IPS DF 19.7 (cell line): Measurements from ENCODE around the gene HSD17B1.
"Not testable (repeated sequence)": the region's sequence is repeated elsewhere in the genome, so short reads cannot be mapped to it uniquely, and the experiment has no call there.

Source experiments
- DNase-seq: peaks from one replicate; pipeline ENCODE4 v3.0.0-alpha.2; 2013; ENCODE audit warnings: low read depth, low spot score

Gene HSD17B1, protein sequence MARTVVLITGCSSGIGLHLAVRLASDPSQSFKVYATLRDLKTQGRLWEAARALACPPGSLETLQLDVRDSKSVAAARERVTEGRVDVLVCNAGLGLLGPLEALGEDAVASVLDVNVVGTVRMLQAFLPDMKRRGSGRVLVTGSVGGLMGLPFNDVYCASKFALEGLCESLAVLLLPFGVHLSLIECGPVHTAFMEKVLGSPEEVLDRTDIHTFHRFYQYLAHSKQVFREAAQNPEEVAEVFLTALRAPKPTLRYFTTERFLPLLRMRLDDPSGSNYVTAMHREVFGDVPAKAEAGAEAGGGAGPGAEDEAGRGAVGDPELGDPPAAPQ

DNA sequence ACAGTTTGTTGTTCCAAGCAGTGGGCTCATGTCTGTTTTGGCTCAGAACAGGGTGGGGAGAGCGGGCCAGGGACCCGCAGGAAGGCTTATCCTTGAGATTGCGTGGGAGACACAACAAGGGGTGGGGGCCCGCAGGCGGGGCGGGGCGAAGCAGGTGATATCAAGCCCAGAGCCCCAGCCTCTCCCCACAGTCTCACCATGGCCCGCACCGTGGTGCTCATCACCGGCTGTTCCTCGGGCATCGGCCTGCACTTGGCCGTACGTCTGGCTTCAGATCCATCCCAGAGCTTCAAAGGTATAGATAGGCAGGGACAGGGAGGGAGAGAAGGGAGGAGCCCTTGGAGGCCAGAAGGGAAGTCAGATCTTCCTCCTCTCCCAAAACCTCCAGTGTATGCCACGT lies at the start of gene HSD17B1:
Gene HSD17B1 (plus strand): TSS at position 188 of the 400 bp plus-strand sequence. CDS start 11 bp downstream, at position 199.
- DNase-seq = not testable (repeated sequence)

DNA sequence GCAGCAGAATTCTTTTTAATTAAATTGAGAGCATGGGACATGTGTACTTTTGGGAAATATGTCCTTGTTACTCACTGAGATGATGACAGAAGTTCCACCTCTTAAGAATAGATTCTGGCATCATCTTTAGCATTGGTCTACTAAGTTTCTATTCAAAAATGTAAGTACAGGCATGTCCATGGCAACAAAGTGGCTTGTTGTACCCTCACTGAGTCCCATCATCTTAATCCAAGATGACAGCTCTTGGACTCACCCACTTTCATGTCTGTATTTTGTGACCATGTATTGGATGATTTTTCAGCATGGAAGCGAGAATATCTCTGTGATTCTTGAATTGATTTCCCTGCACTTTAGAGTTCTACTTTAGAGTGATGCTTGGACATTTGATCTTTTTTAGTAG lies 49.8 kb upstream of the HSD17B1 start:
- DNase-seq = no peak

DNA sequence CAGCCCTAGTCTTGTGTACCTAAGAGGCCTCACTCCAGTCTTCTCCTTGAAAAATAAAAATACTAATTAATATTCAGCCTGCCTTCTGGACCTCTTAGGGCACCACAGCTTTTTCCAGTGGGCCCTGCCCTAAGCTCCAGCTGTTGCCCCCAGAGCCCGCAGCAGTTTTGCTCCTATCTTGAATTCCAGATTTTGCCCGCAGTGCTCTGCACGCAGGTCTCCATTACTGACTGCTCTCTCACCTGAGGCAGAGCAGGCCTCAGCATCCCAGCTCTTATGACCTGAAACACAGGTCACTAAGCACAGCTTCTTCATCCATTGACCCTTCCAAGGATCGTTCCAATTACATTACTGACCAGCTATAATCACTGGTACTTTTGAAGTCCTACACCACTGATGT lies 45.1 kb upstream of the HSD17B1 start:
- no peak for DNase-seq

DNA sequence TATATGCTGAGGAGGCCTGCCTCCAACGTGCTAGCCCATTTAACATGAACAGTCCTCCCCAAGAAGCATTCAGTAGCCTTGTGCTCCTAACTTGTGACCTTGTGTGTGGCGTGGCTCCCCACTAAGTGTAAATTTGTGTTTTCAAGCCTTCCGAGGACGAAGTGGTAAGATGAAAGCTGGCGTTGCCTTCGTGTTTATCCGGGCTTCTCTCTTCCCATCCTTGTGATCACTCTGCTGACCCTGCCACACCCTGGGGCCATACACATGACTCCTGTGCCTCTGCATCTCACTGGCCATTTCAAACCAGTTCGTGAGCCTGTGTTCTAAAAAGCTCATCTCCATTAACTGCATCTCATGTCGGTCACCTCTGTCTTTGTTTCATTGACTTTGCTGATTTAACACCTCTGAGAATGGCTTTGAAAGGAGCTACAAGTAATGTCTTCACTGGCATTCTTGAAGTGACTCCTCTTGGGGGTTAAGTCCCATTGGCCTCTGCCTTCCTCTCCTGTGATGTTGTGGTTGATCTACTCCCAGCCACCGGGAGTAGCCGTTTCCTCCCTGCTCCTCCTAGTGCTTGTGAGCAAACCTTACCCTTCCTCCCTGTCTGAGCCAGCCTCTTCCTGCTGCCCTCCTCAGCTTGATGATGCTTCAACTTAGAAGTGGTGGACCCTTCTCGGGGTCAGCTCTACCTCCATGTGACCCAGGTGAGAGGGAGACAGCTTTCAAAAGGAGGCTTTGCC lies 44.1 kb upstream of the HSD17B1 start:
- DNase-seq = no peak

DNA sequence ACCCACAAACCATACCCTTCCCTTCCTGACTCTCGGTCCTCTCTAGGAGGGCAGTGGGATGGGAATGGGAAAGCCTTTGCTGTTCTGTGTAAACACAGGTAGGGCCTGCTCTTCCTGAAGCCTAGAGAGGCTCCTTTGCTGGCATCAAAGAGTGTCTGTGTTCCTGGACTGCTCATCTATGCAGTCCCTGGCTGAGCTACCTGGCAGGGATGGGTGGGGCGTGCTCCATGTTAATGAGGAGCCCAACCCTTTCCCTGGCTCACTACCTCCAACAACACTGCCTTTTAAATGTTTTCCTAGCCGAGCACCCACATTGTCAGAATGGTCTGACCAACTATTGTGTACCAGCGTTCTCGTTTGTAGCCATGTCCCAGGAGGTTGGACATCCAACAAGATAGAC lies 43.3 kb upstream of the HSD17B1 start:
- DNase-seq = no peak

DNA sequence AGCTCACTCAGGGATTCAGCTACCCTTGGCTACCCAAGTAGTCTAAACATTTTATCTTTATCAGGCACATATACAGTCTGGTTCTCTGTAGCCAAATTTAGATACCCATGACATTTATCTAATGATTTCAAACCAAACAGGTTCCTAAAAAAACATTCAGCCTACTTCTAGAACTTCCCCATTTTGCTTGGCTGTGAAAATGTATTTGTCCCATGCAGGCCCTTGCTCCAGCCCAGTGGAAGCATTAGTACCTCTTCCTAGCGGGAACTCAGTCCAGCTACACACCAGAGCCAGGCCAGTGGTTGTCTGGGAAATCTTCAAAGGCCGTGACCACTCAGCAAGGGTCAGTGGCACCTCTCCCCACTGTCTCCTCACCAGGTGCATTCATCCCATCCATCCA lies 42.9 kb upstream of the HSD17B1 start:
- DNase-seq = no peak

DNA sequence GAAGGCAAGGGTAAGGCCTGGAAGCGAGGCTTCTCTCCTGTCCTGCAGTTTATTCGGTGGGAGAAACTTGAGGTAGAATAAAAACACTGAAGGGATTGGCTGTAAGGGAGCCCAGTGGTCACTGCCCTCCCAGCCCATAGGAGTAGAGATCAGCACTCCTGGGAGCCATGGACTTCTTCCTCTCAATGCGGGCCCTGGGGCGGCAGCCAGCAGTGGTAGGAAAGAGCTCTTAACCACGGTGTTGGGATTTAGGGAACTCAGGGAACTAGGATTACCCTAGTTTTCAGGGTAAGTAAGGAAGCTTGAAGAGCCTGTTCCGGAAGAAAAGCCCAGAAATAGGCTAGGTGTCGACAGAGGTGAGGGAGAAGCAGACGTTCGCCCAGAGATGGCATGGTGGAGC lies 40.5 kb upstream of the HSD17B1 start:
- no peak for DNase-seq

DNA sequence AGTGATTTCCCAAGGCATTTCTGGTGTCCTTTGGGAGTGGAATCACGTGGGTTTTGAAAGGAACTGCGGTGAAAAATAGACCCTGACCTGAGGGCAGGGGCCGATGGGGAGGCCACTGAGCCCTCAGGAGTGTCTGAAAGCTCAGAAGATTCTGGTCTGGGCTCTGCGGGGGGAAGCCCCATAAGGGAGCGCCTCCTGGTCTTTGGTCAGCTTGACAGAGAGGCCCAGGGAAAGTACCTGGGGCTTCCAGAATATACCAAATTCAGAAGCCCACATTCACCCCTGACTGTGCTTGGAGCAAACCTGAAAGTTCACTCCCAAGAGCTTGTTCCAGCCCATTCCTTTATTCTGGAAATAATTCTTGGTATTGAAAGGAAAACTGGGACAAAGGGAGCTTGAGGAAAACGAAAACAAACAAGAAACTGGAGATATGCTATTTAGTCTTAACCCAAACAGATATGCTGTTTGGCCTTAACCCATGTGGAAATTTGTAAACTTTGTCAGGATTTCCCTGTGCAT lies 39.9 kb upstream of the HSD17B1 start:
- DNase-seq = no peak

DNA sequence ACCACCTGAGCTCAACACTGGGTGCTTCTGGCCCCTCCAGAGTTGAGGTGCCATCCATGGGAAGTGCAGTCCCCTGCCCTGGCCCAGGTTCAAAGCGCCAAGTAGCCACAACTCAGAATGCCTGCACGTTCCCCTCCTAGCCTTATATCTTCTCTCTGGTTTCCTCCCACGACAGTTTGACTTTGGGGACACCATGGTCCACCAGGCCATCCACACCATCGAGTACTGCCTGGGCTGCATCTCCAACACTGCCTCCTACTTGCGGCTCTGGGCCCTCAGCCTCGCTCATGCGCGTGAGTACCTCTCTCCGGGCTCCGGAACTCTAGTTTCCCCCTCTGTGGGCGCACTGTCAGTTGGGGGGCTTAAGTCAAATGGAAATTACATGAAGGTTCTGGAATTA lies 39.0 kb upstream of the HSD17B1 start:
- DNase-seq = no peak

DNA sequence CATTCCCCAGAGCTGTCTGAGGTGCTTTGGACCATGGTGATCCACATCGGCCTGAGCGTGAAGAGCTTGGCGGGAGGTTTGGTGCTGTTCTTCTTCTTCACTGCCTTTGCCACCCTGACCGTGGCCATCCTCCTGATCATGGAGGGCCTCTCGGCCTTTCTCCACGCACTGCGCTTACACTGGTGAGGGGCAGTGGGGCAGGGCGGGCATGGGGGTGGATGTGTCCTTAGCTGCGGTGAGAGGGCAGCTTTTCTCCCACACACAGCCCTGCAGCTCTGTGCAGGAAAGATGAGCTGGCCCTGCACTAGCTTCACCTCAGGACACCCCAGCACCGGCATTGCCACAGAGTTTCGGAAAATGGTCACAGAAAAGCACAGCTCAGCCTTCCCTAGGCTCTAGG lies 38.4 kb upstream of the HSD17B1 start:
- DNase-seq = no peak

DNA sequence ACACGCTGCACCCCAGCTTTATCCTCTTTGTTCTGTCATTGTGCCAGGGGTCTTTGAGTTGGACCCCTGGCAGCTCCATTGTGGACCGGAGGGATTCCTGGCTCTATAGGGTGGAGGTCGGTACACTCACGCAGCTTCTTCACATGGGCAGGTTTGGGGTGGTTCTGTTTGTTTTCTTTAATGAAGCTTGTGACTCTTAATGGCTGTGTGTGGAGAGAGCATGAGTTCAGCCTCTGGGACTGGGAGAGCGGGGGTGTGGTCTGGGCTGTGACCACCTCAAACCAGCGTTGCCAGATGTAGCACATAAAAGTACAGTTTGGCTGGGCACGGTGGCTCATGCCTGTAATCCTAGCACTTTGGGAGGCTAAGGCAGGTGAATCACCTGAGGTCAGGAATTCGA lies 37.9 kb upstream of the HSD17B1 start:
- no peak for DNase-seq

DNA sequence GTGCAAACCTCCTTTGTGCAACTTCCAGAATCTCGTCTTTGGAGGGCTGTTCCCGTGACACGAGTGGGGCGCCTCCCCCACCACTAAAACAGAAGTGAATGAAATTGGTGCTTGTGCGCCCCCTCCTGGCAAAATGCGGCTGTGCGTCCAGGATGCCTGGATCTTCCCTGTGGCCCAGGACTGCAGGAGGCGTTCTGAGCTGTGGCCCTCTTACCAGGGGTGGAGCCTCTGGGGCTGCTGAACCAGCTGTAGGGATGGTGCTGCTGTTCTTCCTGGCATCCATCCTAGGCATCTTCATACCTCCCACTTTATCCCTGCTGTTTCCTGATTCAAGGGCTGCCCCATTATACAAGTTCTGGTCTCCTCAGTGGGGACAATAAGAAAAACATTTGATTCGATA lies 35.2 kb upstream of the HSD17B1 start:
- no peak for DNase-seq

DNA sequence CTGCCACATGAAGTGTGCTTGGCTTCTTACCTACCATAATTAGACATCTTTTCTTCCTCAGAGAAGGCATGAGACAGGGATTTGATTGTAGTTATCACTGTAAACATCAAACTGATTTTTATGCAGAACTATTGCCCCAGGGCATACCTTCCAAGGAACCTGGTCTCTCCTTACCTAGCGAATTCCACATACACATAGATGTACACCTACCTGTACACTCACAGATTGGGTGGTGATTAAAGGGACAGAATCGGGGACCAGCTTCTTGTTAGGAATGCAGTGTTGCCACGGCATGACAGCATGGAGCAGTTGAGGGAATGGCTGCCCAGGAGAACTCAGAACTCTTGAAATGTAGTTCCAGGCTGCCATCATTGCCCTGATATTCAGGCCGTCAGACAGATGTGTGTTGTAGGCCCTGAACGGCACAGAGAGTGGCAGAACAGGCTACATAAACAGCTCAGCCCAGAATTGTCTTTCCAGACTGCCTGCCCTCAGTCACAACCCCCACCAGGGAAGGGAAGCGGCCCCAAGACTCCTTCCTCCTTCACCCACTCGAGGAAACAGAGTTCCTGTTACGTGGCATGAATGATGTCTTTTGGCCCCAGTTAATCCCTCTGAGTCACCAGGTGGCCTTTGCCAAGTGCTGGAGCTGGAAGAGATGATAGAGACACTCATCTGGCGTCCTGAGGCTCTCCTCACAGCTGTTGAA lies 34.5 kb upstream of the HSD17B1 start:
- DNase-seq = no peak

DNA sequence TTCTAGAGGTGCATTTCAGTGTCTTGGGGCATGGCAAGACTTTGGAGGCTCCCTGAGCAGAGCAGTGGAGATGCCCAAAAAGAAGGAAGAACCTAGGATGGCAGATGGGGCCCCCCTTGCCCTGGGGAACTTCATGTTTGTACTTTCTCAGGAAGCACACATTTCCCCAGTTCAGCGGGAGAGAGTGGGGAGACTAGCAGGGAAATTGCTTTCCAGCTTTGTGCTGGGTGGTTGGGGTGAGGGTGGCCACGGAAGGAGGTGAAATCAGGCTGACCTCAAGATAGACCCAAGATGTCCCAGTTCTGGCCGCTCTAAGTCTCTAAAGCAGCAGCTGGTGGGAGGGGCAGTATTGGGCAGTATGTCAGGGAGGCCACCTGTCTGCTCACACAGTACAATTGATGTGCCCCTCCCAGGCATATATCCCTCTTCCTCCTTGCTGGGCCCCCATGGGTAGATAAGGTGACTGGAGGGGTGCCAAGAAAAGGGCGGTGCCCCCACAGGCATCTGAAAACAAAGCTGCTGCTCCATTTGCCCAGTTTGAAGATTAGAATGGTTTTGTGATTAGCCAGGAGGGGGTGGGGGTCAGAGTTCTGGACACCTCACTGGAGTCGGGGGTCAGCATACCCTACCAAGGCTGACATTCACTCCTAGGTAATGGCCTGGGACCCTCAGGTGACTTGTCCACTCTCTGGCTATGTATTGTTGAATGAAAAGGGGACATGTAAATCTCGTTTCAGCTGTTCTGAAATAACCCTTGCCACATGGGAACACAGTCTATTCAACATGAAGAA lies 33.8 kb upstream of the HSD17B1 start:
- DNase-seq = no peak

DNA sequence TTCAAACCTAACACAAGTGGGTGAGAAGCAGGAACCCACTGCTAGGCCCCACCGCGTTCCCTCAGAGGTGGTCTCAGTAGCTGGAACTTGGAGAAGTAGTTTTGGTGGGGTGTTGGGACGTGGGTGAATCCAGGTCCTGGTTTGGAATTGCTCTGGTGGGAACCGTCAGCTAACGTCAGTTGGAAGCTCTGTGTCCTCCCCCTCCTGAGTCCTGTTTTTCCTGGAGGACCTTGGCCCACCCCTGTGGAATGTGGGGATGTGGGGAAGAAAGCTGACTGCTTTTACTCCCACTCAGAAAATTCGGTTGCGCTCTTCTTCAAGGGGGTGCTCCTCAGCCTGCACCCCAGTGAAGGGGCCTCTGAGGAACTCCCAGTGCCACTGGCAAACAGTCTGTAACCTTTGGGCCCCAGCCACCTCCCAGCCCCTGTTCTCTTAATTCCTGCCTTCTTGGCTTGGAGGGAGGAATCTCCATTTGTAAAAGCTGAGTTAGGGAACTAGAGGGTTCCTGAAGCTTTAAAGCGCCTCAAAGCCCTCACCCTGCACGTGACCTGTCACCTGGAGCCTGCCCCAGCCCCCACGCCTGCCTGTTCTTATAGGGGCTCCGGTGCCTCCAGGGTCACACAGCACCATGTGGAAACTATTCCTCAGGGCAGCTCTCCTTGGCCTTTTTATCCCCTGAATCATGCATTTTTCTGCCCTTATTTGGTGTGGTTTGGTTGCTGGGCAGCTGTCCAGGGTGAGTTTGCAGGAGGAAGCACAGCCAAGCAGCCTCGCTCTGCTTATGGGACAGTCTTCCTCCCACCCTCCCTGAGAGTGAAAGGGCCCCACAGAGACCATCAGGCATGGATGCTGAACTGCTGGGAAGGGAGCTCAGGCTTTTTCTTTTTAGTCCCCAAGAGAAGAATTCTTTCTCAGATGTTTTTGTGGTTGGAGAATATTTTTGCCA lies 32.9 kb upstream of the HSD17B1 start:
- DNase-seq = no peak

DNA sequence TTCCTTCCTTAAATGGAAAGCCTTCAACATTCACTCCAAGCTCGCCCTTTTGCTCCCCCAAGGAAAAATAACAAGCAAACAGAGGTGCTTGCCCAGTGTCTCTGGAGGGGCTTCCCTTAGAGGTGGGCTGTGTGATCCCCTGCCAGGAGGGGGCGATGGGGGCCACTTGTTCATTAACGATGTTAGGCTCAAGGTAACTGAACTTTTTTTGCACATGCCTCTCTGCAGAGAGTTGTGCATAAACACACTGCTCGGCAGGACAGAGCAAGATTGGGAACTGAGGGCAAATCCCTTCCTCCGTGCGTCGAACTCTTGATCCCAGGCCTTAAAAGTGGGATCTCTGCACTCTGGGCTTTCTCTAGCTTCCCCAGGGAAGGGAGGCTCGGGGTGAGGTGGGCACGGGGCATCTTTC lies 32.2 kb upstream of the HSD17B1 start:
- DNase-seq = no peak

DNA sequence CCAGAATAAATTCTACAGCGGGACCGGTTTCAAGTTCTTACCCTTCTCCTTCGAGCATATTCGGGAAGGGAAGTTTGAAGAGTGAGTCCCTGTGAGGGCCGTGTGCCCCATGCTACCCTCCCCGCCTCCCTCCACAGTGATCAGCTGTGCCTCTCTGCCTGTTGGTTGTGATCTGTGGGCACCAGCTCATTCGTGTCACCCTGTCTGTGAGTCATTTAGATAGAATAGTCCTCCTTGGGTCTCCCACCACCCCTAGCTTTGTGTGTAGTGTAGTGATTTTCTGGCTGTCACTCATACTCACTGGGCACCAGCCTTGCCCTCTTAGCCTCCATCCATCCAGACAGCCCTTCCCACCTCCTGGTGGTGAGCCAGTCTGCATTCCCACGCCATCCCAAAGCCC lies 31.7 kb upstream of the HSD17B1 start:
- no peak for DNase-seq

DNA sequence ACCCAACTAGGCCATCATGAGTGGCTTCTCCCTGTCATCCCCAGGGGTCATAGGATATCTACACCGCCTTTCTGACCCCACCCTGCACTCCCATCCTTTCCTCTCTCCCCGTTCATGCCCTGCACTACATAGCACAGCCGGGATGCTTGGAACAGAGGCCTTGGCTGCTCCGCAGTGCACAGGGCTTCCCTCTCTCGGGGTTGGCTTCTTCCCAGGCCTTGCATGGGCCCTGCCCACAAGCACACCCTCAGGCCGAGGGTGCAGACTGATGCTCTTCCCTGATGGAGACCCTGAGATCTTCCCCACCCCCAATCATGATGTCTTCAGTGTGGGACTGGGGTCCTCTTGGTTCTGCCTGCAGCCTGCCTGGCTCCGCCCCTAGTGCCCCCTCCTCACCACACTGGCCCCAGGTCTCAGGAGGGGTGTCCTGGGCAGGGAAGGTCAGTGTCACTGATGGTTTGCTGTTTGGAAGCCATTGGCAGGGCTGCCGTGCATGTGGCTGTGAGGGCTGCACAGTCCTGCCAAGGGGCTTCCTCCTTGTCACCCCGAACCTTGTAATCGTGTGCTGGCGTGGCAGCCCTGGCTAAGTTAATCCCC lies 31.0 kb upstream of the HSD17B1 start:
- DNase-seq = no peak

DNA sequence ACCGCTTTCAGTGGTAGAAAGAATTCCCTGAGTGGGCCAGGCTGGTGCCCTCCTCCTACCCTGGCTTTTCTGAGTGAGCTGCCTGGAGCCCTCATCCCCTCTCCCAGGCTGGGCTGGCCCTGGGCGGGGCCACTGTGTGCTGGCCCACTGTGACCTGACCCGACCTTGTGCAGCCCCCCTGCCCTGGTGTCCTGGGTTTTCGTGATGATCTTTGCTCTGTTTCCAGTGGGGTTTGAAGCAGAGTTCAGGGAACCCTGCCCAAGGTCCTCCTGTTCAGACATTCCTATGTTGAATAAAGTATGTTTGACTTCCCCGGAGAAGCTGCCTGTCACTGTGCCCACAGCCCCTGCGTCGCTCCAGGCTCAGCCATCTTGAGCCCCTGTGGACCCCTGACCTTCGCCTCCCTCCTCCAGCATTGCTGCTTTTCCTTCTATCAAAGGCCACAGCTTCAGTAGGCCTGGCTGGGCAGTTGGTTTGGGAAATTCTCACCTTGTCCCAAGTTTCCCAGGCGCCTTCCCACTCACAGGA lies 30.4 kb upstream of the HSD17B1 start:
- no peak for DNase-seq

DNA sequence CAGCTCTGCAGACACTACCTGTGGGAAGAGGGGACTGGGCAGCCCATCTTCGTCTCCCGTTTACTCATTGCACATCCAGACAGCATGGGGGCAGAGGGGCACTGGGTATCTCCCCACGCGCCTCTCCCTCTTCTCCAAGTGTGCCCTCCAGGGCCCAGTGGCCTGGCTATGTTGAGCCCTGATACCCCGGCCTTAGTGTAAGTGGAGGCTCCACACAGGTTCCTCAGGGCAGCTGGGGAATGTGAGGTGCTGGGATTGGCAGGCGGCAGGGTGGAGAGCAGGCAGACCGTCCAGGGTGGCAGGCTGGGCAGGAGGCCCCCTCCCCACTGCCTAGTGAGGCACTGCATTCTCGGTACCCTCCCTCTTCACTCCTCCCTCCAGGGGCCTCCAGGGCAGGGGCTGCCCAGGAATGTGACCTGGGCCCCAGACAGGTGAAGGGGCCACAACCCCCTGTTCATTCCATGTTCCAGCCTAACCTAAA lies 29.9 kb upstream of the HSD17B1 start:
- no peak for DNase-seq
